Astrocyte (in vitro differentiated cells and primary cell): ENCODE data around the gene AMOTL1. TPM values are rescaled to one million over a fixed set of nuclear protein-coding genes. Genes with fewer than 3 reads are reported as not detected.
"Not testable (repeated sequence)": the region's sequence is repeated elsewhere in the genome, so short reads cannot be mapped to it uniquely, and the experiment has no call there.

ENCODE experiments used
- DNase-seq: peaks from one replicate; pipeline ENCODE4 v3.0.0-alpha.2; 2010; ENCODE audit warnings: low read depth
- FAIRE-seq: peaks from 2 replicates; lab custom pipeline; 2011; peaks lifted over from hg19 to GRCh38; lab: Jason Lieb, UNC
- H2AFZ ChIP-seq: 2 replicates; pipeline ENCODE4 v1.6.0; 2012; ENCODE audit warnings: low read depth, low read length, inconsistent platforms
- H3K27ac ChIP-seq: 2 replicates; pipeline ENCODE4 v1.5.1; 2011; ENCODE audit warnings: low read depth, low read length, inconsistent platforms
- H3K27me3 ChIP-seq: 2 replicates; pipeline ENCODE4 v1.6.0; 2011; ENCODE audit warnings: low read length, inconsistent platforms; ENCODE audit not compliant: insufficient read depth
- H3K36me3 ChIP-seq: 2 replicates; pipeline ENCODE4 v1.5.1; 2011; ENCODE audit warnings: low read length, inconsistent platforms; ENCODE audit not compliant: insufficient read depth
- H3K4me1 ChIP-seq: 2 replicates; pipeline ENCODE4 v1.5.1; 2011; ENCODE audit warnings: low read length, inconsistent platforms; ENCODE audit not compliant: insufficient read depth
- H3K4me2 ChIP-seq: 2 replicates; pipeline ENCODE4 v1.6.0; 2012; ENCODE audit warnings: low read length, inconsistent platforms
- H3K4me3 ChIP-seq: 2 replicates; pipeline ENCODE4 v1.5.1; 2011; ENCODE audit warnings: low read depth, mild to moderate bottlenecking, low read length, inconsistent platforms; ENCODE audit not compliant: insufficient read depth
- H3K79me2 ChIP-seq: 2 replicates; pipeline ENCODE4 v1.6.0; 2012; ENCODE audit warnings: mild to moderate bottlenecking, low read length, inconsistent platforms; ENCODE audit not compliant: insufficient read depth
- H3K9ac ChIP-seq: 2 replicates; pipeline ENCODE4 v1.6.0; 2012; ENCODE audit warnings: mild to moderate bottlenecking, low read length, inconsistent platforms
- H3K9me3 ChIP-seq: 2 replicates; pipeline ENCODE4 v1.5.1; 2012; ENCODE audit warnings: low read depth, mild to moderate bottlenecking, low read length, inconsistent platforms; ENCODE audit not compliant: insufficient read depth
- H4K20me1 ChIP-seq: 2 replicates; pipeline ENCODE4 v1.6.0; 2012; ENCODE audit warnings: low read length, inconsistent platforms; ENCODE audit not compliant: insufficient read depth
- H3K27ac Mint-ChIP-seq: one replicate; pipeline ENCODE4 v1.8.0; 2021; ENCODE audit warnings: mild to moderate bottlenecking, mixed read lengths; ENCODE audit not compliant: unreplicated experiment
- H3K27me3 Mint-ChIP-seq: one replicate; pipeline ENCODE4 v1.8.0; 2021; ENCODE audit warnings: low read depth, mixed read lengths; ENCODE audit not compliant: unreplicated experiment
- H3K36me3 Mint-ChIP-seq: one replicate; pipeline ENCODE4 v1.8.0; 2021; ENCODE audit warnings: low read depth, mixed read lengths; ENCODE audit not compliant: unreplicated experiment
- H3K4me1 Mint-ChIP-seq: one replicate; pipeline ENCODE4 v1.8.0; 2021; ENCODE audit warnings: low read depth, mixed read lengths; ENCODE audit not compliant: unreplicated experiment
- H3K4me3 Mint-ChIP-seq: one replicate; pipeline ENCODE4 v1.8.0; 2021; ENCODE audit warnings: mild to moderate bottlenecking, moderate library complexity, mixed read lengths; ENCODE audit not compliant: unreplicated experiment
- H3K9me3 Mint-ChIP-seq: one replicate; pipeline ENCODE4 v1.8.0; 2021; ENCODE audit warnings: mild to moderate bottlenecking, mixed read lengths; ENCODE audit not compliant: unreplicated experiment
- EZH2 ChIP-seq: IDR thresholded peaks from 2 replicates; pipeline ENCODE4 v1.6.1; 2012; ENCODE audit warnings: mild to moderate bottlenecking, low read length, inconsistent platforms; ENCODE audit not compliant: insufficient read depth
- total RNA-seq: library from RNA; stranded (reverse); gene quantifications from 2 replicates; pipeline ENCODE4 v1.2.1, GENCODE V29; 2021
- TF ChIP-seq, protein P1 (sequence below): IDR thresholded peaks from 2 replicates; pipeline ENCODE4 v1.5.1; 2011; ENCODE audit warnings: low read depth, mild to moderate bottlenecking, inconsistent platforms, low read length, moderate library complexity; ENCODE audit not compliant: insufficient read depth

AMOTL1 gene
- total RNA-seq, 1 donor from 2014 or later = 47.8 TPM

DNA sequence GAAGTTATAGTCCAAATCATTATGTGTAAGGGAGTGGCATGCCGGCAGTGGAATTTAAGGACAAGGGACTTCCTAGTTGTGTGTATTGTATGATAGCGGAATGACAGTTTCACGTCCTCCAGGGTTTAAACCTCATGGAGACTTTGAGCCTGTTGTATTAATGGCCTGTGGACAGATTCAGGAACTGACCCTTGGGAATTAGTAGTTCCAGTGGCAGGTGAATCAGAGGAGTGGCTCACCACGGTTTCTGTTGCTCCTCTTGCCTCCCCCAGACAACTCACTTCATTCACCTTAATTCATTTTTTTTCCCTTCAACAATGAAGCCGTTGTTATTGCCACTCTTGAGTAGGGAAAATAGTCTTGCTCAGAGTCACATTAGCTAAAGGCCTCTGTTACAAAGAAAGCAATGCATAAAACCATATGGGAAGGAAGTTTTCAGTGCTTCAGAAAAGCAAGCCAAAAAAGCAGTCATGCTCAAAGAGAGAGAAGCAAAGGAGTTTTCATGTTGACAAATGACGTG lies 22.6 kb downstream of the AMOTL1 start:
- peak overlapping the region; percentile 47 for H3K9ac ChIP-seq
- FAIRE-seq (no peak), DNase-seq (peak; percentile 63)
- Mint-ChIP-seq H3K4me1 (peaks cover 75% of the 10 kb centered on the region), H3K4me3 (no peak overlapping the region), H3K36me3 (peaks cover 4% of the 10 kb centered on the region), H3K9me3 (no peaks in the 10 kb centered on the region), H3K27me3 (no peaks in the 10 kb centered on the region), H3K27ac (peak overlapping the region; percentile 29)
- peaks cover 45% of the 10 kb centered on the region for H4K20me1 ChIP-seq
- peak overlapping the region; percentile 72 for H3K27ac ChIP-seq
- H3K4me1 ChIP-seq = peaks cover 66% of the 10 kb centered on the region
- peak overlapping the region; percentile 57 for H3K4me2 ChIP-seq
- peaks cover 77% of the 10 kb centered on the region for H3K79me2 ChIP-seq
- no peaks in the 10 kb centered on the region for H3K36me3 ChIP-seq
- no peaks in the 10 kb centered on the region for H3K9me3 ChIP-seq
- H2AFZ ChIP-seq = no peak overlapping the region
- TF ChIP-seq EZH2 = no peak
- TF ChIP-seq, protein P1, sequence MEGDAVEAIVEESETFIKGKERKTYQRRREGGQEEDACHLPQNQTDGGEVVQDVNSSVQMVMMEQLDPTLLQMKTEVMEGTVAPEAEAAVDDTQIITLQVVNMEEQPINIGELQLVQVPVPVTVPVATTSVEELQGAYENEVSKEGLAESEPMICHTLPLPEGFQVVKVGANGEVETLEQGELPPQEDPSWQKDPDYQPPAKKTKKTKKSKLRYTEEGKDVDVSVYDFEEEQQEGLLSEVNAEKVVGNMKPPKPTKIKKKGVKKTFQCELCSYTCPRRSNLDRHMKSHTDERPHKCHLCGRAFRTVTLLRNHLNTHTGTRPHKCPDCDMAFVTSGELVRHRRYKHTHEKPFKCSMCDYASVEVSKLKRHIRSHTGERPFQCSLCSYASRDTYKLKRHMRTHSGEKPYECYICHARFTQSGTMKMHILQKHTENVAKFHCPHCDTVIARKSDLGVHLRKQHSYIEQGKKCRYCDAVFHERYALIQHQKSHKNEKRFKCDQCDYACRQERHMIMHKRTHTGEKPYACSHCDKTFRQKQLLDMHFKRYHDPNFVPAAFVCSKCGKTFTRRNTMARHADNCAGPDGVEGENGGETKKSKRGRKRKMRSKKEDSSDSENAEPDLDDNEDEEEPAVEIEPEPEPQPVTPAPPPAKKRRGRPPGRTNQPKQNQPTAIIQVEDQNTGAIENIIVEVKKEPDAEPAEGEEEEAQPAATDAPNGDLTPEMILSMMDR = no peak
- no peak overlapping the region for H3K4me3 ChIP-seq
- no peaks in the 10 kb centered on the region for H3K27me3 ChIP-seq

DNA sequence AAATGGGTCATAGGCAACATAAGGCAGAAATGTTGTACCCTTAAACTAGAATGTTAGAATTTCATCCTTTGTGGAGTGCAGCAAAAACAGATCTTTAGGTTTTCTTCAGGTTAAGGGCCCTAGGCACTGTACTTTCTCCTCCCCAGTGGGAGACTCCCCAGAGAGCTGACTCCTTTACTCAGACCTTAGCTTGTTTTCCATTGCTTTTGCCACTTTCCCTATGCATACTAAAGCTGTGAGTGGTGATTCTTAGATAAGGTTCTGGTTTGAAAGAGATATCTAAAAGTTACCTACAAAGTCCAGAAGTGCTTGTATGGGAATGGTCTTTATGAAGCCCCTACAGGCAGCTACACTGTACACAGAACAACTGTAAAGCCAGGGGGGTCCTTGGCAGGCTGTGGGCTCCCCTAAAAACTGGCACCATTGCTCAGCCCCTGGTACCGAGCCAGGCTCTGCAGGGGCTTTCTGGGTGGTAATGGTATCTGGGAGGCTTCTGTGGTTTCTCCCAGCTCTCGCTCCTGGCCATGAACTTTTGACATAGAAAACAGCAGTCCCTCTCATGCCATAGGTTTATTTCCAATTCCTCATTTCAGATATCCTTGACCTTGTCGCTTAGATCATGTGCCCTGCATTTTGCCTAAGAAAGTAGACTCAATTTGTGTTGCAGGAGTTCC lies 23.2 kb downstream of the AMOTL1 start:
- Histone ChIP-seq H3K79me2 (peaks cover 77% of the 10 kb centered on the region), H3K27me3 (no peaks in the 10 kb centered on the region), H3K4me2 (peak overlapping the region; percentile 57), H3K4me1 (peaks cover 71% of the 10 kb centered on the region), H4K20me1 (peaks cover 45% of the 10 kb centered on the region), H3K9me3 (no peaks in the 10 kb centered on the region), H2AFZ (no peak overlapping the region), H3K36me3 (no peaks in the 10 kb centered on the region), H3K4me3 (no peak overlapping the region), H3K9ac (peak overlapping the region; percentile 47), H3K27ac (peak overlapping the region; percentile 72)
- FAIRE-seq (no peak), DNase-seq (peak; percentile 60)
- no peaks in the 10 kb centered on the region for H3K27me3 Mint-ChIP-seq
- H3K4me3 Mint-ChIP-seq = no peak overlapping the region
- peaks cover 72% of the 10 kb centered on the region for H3K4me1 Mint-ChIP-seq
- H3K36me3 Mint-ChIP-seq = peaks cover 4% of the 10 kb centered on the region
- TF ChIP-seq, protein P1 = no peak
- no peak for TF ChIP-seq EZH2
- H3K27ac Mint-ChIP-seq = no peak overlapping the region
- H3K9me3 Mint-ChIP-seq = no peaks in the 10 kb centered on the region

DNA sequence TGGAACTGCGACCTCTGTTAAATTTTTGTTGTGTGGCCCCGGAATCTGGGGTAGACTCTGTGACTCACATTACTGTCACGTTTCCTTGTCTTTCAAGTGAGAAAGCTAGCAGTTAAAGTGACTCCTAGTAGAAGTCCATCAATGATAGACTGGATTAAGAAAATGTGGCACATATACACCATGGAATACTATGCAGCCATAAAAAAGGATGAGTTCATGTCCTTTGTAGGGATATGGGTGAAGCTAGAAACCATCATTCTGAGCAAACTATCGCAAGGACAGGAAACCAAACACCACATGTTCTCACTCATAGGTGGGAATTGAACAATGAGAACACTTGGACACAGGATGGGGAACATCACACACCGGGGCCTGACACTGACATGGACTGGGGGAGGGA lies 23.8 kb downstream of the AMOTL1 start:
- H3K9me3 ChIP-seq, H3K4me3 ChIP-seq, H3K9me3 Mint-ChIP-seq, H3K27ac Mint-ChIP-seq, H3K36me3 Mint-ChIP-seq, H3K36me3 ChIP-seq, DNase-seq, FAIRE-seq, H3K27me3 Mint-ChIP-seq, H2AFZ ChIP-seq, H3K27me3 ChIP-seq, H3K4me3 Mint-ChIP-seq: not testable (repeated sequence)
- H3K9ac ChIP-seq = peak overlapping the region; percentile 47
- H4K20me1 ChIP-seq = peaks cover 41% of the 10 kb centered on the region
- peak overlapping the region; percentile 72 for H3K27ac ChIP-seq
- H3K4me1 ChIP-seq = peaks cover 77% of the 10 kb centered on the region
- H3K79me2 ChIP-seq = peaks cover 77% of the 10 kb centered on the region
- H3K4me1 Mint-ChIP-seq = peaks cover 68% of the 10 kb centered on the region
- peak overlapping the region; percentile 57 for H3K4me2 ChIP-seq
